HCT116 (cell line): ENCODE data around the gene TMEM59L. TPM values are rescaled to one million over a fixed set of nuclear protein-coding genes. Genes with fewer than 3 reads are reported as not detected.

Experiments
- ATAC-seq: fragments of 200-7000 bp; cut with Tn5 transposase; 2 replicates; pipeline ENCODE4 v1.9.1; 2020; ENCODE audit warnings: mild to moderate bottlenecking, moderate library complexity
- BruUV-seq: library from RNA; stranded (reverse); fragments of 400-500 nt; replicated peaks from 2 replicates; lab custom pipeline; 2021; lab: Mats Ljungman, UMichigan
- CTCF ChIA-PET: fragments of 300-600 bp; sonication (Branson Sonifier 250); formaldehyde crosslinking; loops from one replicate; lab custom pipeline; 2021; ENCODE audit warnings: antibody characterized with exemption; lab: Charles Lee
- POLR2A ChIA-PET: fragments of 300-600, 350-600 bp; sonication (Branson Sonifier 250); formaldehyde crosslinking; loops from one replicate; lab custom pipeline; 2021; ENCODE audit warnings: antibody characterized with exemption; lab: Charles Lee
- RAD21 ChIA-PET, 2 experiments: fragments of 300-600 bp; sonication (Branson Sonifier 250); formaldehyde crosslinking; loops; one replicate each; lab custom pipeline; 2023; ENCODE audit warnings: low total read pairs in 2 of 2; ENCODE audit not compliant: uncharacterized antibody in 2 of 2, unreplicated experiment in 2 of 2, low non-redundant PET in 1 of 2; lab: Charles Lee
- DNase-seq: peaks from one replicate; pipeline ENCODE4 v3.0.0-alpha.2; 2010; ENCODE audit warnings: low read depth, low spot score
- H2AFZ ChIP-seq: fragments of 200-600 bp; shearing (Covaris generic), sonication (generic); 2 replicates; pipeline ENCODE4 v1.6.1; 2017; ENCODE audit warnings: low read depth, mixed run types, mixed read lengths, antibody characterized with exemption, low read length; ENCODE audit not compliant: poor library complexity, severe bottlenecking
- H3K27ac ChIP-seq: 2 replicates; pipeline ENCODE4 v1.5.1; 2012; ENCODE audit warnings: low read depth, low read length
- H3K27me3 ChIP-seq: fragments of 200-600 bp; sonication (generic); 2 replicates; pipeline ENCODE4 v1.6.1; 2016; ENCODE audit warnings: mixed run types, low read length, mixed read lengths; ENCODE audit not compliant: insufficient read depth
- H3K36me3 ChIP-seq, 2 experiments: fragments of 200-500 bp in 1 of 2; fragments of 200-600 bp in 1 of 2; sonication (Bioruptor generic) in 1 of 2; sonication (generic) in 1 of 2; 2 replicates each; pipeline versions ENCODE4 v1.5.1 to v1.6.1; 2014 to 2016; ENCODE audit warnings: low read length in 2 of 2, inconsistent platforms in 1 of 2, mixed read lengths in 1 of 2, mixed run types in 1 of 2; ENCODE audit not compliant: insufficient read depth in 2 of 2, control insufficient read depth in 1 of 2
- H3K4me1 ChIP-seq, 2 experiments: fragments of 200-600 bp in 1 of 2; sonication (generic) in 1 of 2; 2 replicates each; pipeline versions ENCODE4 v1.5.1 to v1.6.1; 2012 to 2017; ENCODE audit warnings: low read length in 2 of 2, inconsistent platforms in 1 of 2, mild to moderate bottlenecking in 1 of 2, mixed read lengths in 1 of 2, mixed run types in 1 of 2, moderate library complexity in 1 of 2; ENCODE audit not compliant: insufficient read depth in 2 of 2, control insufficient read depth in 1 of 2
- H3K4me2 ChIP-seq: fragments of 200-600 bp; sonication (generic); 2 replicates; pipeline ENCODE4 v1.6.1; 2017; ENCODE audit warnings: mixed run types, low read length, mixed read lengths
- H3K4me3 ChIP-seq, 2 experiments: fragments of 200-600 bp in 1 of 2; sonication (generic) in 1 of 2; replicated peaks in 1 of 2; 2 replicates each; pipeline ENCODE4 v1.5.1; 2011 to 2016; ENCODE audit warnings: low read length in 2 of 2, control low read depth in 1 of 2, low read depth in 1 of 2, mild to moderate bottlenecking in 1 of 2, mixed read lengths in 1 of 2, mixed run types in 1 of 2
- H3K79me2 ChIP-seq: fragments of 200-600 bp; sonication (generic); 2 replicates; pipeline ENCODE4 v1.6.1; 2017; ENCODE audit warnings: mild to moderate bottlenecking, mixed run types, low read length, moderate library complexity, mixed read lengths; ENCODE audit not compliant: insufficient read depth
- H3K9ac ChIP-seq: fragments of 200-600 bp; sonication (generic); 2 replicates; pipeline ENCODE4 v1.6.1; 2016; ENCODE audit warnings: low read length, mixed read lengths
- H3K9me2 ChIP-seq: fragments of 200-600 bp; sonication (generic), shearing (Covaris generic); 2 replicates; pipeline ENCODE4 v1.6.1; 2017; ENCODE audit warnings: mixed run types, mild to moderate bottlenecking, moderate library complexity; ENCODE audit not compliant: insufficient read depth
- H3K9me3 ChIP-seq, 2 experiments: fragments of 200-500 bp in 1 of 2; fragments of 200-600 bp in 1 of 2; sonication (Bioruptor generic) in 1 of 2; sonication (generic) in 1 of 2; 2 replicates each; pipeline ENCODE4 v1.6.1; 2014 to 2017; ENCODE audit warnings: low read length in 2 of 2, mixed read lengths in 2 of 2, inconsistent platforms in 1 of 2, low read depth in 1 of 2, mild to moderate bottlenecking in 1 of 2, mixed run types in 1 of 2, moderate library complexity in 1 of 2; ENCODE audit not compliant: control insufficient read depth in 1 of 2, insufficient read depth in 1 of 2
- H4K20me1 ChIP-seq: fragments of 200-600 bp; sonication (generic), shearing (Covaris generic); 2 replicates; pipeline ENCODE4 v1.6.1; 2017; ENCODE audit warnings: mixed run types, mild to moderate bottlenecking, moderate library complexity; ENCODE audit not compliant: insufficient read depth
- ELF1 ChIP-seq: IDR thresholded peaks from 2 replicates; pipeline ENCODE4 v1.6.1; 2012; ENCODE audit warnings: low read depth, borderline replicate concordance
- FOSL1 ChIP-seq: IDR thresholded peaks from 2 replicates; pipeline ENCODE4 v1.6.1; 2012; ENCODE audit warnings: low read depth
- POLR2AphosphoS5 ChIP-seq: IDR thresholded peaks from 2 replicates; pipeline ENCODE4 v1.6.1; 2011; ENCODE audit warnings: mild to moderate bottlenecking, low read depth, low read length, moderate library complexity
- SIN3A ChIP-seq: IDR thresholded peaks from 2 replicates; pipeline ENCODE4 v1.6.1; 2012; ENCODE audit warnings: low read depth
- TCF7L2 ChIP-seq: IDR thresholded peaks from 2 replicates; pipeline ENCODE4 v1.7.0; 2011; ENCODE audit warnings: borderline replicate concordance, inconsistent platforms; ENCODE audit not compliant: insufficient read depth, insufficient read length; ENCODE audit errors: extremely low read depth
- intact Hi-C: fragments of 100-400 bp; cut with micrococcal nuclease; formaldehyde crosslinking; loops from 2 replicates; pipeline ENCODE4 v1.10.0; 2022
- total RNA-seq: library from RNA; stranded (reverse); gene quantifications from one replicate; pipeline ENCODE4 v1.2.1, GENCODE V29; 2021; ENCODE audit not compliant: unreplicated experiment
- TF ChIP-seq, protein P1 (sequence below): IDR thresholded peaks from 2 replicates; pipeline ENCODE4 v1.6.1; 2012
- TF ChIP-seq, protein P2 (sequence below): IDR thresholded peaks from 2 replicates; pipeline ENCODE4 v1.6.1; 2011; ENCODE audit warnings: mild to moderate bottlenecking, low read length, moderate library complexity; ENCODE audit not compliant: insufficient replicate concordance; ENCODE audit errors: extremely low read depth

TMEM59L gene
- total RNA-seq, 1 experiment from 2014 or later = 14.3 TPM

DNA sequence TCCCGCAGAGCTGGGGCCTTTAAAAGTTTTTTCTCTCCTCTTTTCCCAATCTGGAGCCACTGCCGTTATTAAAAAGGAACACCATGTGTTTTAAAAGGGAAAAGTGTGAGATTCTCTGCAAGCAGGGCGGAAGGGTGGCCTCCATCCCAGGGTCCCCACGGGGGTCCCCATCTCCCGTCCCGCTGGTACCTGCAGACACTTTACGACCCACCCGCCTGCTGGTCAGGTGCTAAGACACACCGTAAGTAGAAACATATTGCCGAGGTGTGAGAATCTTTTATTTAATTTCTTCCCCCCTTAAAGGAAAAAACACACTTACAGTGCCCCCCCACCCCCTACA, 7.9 kb upstream of the TMEM59L start:
- CTCF ChIA-PET = no interaction called here
- no TSS peak for BruUV-seq

DNA sequence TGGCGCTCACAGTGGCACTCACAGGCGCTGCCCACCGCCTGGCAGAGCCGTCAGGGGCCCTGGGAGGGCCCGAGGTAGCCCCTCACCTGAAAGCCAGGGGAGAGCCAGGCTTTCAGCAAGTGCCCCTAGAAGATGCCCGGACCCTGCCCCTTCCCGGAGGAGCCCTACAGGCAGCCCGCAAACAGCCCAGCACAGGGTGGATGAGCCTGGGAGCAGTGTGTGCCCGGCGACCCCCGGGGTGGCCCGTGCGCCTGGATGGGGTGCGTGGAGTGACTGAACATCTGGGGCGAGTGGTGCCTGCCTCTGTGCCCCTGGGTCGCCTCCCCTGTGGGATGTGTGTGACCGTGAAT, 7.5 kb upstream of the TMEM59L start:
- no peak overlapping the region for H3K9ac ChIP-seq
- no peak overlapping the region for H3K4me3 ChIP-seq
- peaks cover 19 to 21% of the 10 kb centered on the region in 2 experiments for H3K4me1 ChIP-seq
- RAD21 ChIA-PET = no interaction called here
- CTCF ChIA-PET = no interaction called here
- H3K27me3 ChIP-seq = peaks cover 11% of the 10 kb centered on the region; the same call in 1 of the 2 replicates
- no peak overlapping the region for H3K27ac ChIP-seq
- no peak overlapping the region for H3K4me2 ChIP-seq
- no peaks in the 10 kb centered on the region for H3K36me3 ChIP-seq
- H3K9me2 ChIP-seq = no peaks in the 10 kb centered on the region
- TF ChIP-seq, protein P1, sequence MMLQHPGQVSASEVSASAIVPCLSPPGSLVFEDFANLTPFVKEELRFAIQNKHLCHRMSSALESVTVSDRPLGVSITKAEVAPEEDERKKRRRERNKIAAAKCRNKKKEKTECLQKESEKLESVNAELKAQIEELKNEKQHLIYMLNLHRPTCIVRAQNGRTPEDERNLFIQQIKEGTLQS = no peak
- TF ChIP-seq ELF1 = no peak
- no peak for TF ChIP-seq FOSL1
- TF ChIP-seq, protein P2, sequence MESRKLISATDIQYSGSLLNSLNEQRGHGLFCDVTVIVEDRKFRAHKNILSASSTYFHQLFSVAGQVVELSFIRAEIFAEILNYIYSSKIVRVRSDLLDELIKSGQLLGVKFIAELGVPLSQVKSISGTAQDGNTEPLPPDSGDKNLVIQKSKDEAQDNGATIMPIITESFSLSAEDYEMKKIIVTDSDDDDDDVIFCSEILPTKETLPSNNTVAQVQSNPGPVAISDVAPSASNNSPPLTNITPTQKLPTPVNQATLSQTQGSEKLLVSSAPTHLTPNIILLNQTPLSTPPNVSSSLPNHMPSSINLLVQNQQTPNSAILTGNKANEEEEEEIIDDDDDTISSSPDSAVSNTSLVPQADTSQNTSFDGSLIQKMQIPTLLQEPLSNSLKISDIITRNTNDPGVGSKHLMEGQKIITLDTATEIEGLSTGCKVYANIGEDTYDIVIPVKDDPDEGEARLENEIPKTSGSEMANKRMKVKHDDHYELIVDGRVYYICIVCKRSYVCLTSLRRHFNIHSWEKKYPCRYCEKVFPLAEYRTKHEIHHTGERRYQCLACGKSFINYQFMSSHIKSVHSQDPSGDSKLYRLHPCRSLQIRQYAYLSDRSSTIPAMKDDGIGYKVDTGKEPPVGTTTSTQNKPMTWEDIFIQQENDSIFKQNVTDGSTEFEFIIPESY = no peak
- TF ChIP-seq POLR2AphosphoS5 = no peak
- TF ChIP-seq SIN3A = no peak
- ATAC-seq (no peak), DNase-seq (no peak)
- BruUV-seq = no TSS peak
- H2AFZ ChIP-seq = no peak overlapping the region
- H3K9me3 ChIP-seq = no peaks in the 10 kb centered on the region
- H4K20me1 ChIP-seq = no peaks in the 10 kb centered on the region
- intact Hi-C loops = no loop called here
- POLR2A ChIA-PET = no interaction called here
- H3K79me2 ChIP-seq = no peaks in the 10 kb centered on the region

More for the DNA sequence above, 7.9 kb upstream of the TMEM59L start:
- H3K4me3 ChIP-seq = no peak overlapping the region
- DNase-seq (no peak), ATAC-seq (no peak)
- H4K20me1 ChIP-seq = no peaks in the 10 kb centered on the region
- TF ChIP-seq TCF7L2 = no peak
- no peaks in the 10 kb centered on the region for H3K9me2 ChIP-seq
- peaks cover 15 to 18% of the 10 kb centered on the region in 2 experiments for H3K4me1 ChIP-seq
- intact Hi-C loops = no loop called here
- RAD21 ChIA-PET = no interaction called here
- POLR2A ChIA-PET = no interaction called here
- H3K9me3 ChIP-seq = no peaks in the 10 kb centered on the region
- H3K27me3 ChIP-seq = peaks cover 9% of the 10 kb centered on the region; the same call in 1 of the 2 replicates
- H2AFZ ChIP-seq = no peak overlapping the region
- H3K79me2 ChIP-seq = no peaks in the 10 kb centered on the region
- no peaks in the 10 kb centered on the region for H3K36me3 ChIP-seq
- no peak overlapping the region for H3K9ac ChIP-seq
- H3K27ac ChIP-seq = no peak overlapping the region
- H3K4me2 ChIP-seq = no peak overlapping the region
